ENCODE data around the gene INTS4. TPM values are rescaled to one million over a fixed set of nuclear protein-coding genes. Genes with fewer than 3 reads are reported as not detected.

Gene INTS4
- total and polyA plus RNA-seq, 2 of the 8 experiments (the other 6 are each of a cell fraction or from before 2014, with no cell fraction given) = 27.0 to 31.3 TPM

GRCh38 chr11:77966338-77966737 lies 28.1 kb downstream of the INTS4 start:
- Histone ChIP-seq H3K79me2 (ENCODE audit: control insufficient read depth in 1 of 2, insufficient read depth in 2 of 2, low read length in 2 of 2) (no peaks in the 10 kb centered on the region), H4K20me1 (replicated peaks in 1 of 2; ENCODE audit: control insufficient read depth in 1 of 2, insufficient read depth in 2 of 2, low read length in 2 of 2) (no peaks in the 10 kb centered on the region), H2AK5ac (ENCODE audit: low read depth, low read length) (no peak overlapping the region), H3K4ac (replicated peaks; ENCODE audit: insufficient read length, low read depth, low read length) (no peak overlapping the region), H3K9ac (replicated peaks in 1 of 4; ENCODE audit: extremely low read depth in 1 of 4, low read depth in 3 of 4, low read length in 3 of 4) (no peak overlapping the region), H3K36me3 (ENCODE audit: control insufficient read depth in 2 of 4, insufficient read depth in 4 of 4, low read length in 3 of 4) (no peaks in the 10 kb centered on the region), H2BK20ac (ENCODE audit: low read length) (no peak overlapping the region), H3K4me1 (replicated peaks in 1 of 4; ENCODE audit: control insufficient read depth in 3 of 4, insufficient read depth in 4 of 4, low read length in 3 of 4) (no peaks in the 10 kb centered on the region), H3K79me1 (ENCODE audit: low read depth, low read length) (no peaks in the 10 kb centered on the region), H3K23ac (ENCODE audit: insufficient read length) (no peak overlapping the region), H4K5ac (ENCODE audit: insufficient read length, low read depth, low read length) (no peak overlapping the region), H2BK15ac (ENCODE audit: low read length) (no peak overlapping the region), H3K9me3 (ENCODE audit: insufficient read depth in 2 of 2, low read depth in 1 of 2, low read length in 1 of 2) (no peaks in the 10 kb centered on the region), H4K91ac (replicated peaks; ENCODE audit: insufficient read length, low read length) (no peak overlapping the region), H3K56ac (replicated peaks; ENCODE audit: insufficient read length, low read depth, low read length) (no peak overlapping the region), H3K4me2 (ENCODE audit: insufficient read depth in 1 of 2, low read depth in 2 of 2, low read length in 2 of 2) (no peak overlapping the region), H3K27me3 (replicated peaks in 1 of 4; ENCODE audit: control insufficient read depth in 3 of 4, extremely low read depth in 1 of 4, insufficient read depth in 3 of 4, low read length in 3 of 4) (no peaks in the 10 kb centered on the region), H3K14ac (ENCODE audit: insufficient read length) (no peak overlapping the region), H3K27ac (ENCODE audit: low read depth, low read length) (no peak overlapping the region), H2BK5ac (ENCODE audit: low read depth, low read length) (no peak overlapping the region), H3K23me2 (ENCODE audit: low read depth, low read length) (0 out of 2 replicates have a peak, but pooled peaks cover 1% of the 10 kb centered on the region), H2BK120ac (replicated peaks; ENCODE audit: low read depth, low read length) (no peak overlapping the region), H2AFZ (ENCODE audit: low read length) (no peak overlapping the region), H4K8ac (ENCODE audit: extremely low read depth, insufficient read depth, low read length) (no peak overlapping the region), H2BK12ac (ENCODE audit: low read depth, low read length) (no peak overlapping the region), H3K4me3 (ENCODE audit: extremely low read depth in 1 of 4, insufficient read depth in 2 of 4, low read depth in 3 of 4, low read length in 4 of 4) (no peak overlapping the region), H3K18ac (ENCODE audit: extremely low read depth, low read length) (no peak overlapping the region)
- WGBS, 2 experiments (ENCODE audit: extremely low coverage in 1 of 2, insufficient coverage in 1 of 2, insufficient read length in 1 of 2, insufficient replicate concordance in 2 of 2, low coverage in 1 of 2, low lambda C conversion rate in 2 of 2, missing lambda C conversion rate in 1 of 2) = 83% methylated on average over 2 of the region's 2 CpGs; no CpG with 5 or more reads in 1 of the 2 experiments
- CTCF ChIA-PET (ENCODE audit: partially characterized antibody) = no interaction called here
- POLR2A ChIA-PET (ENCODE audit: partially characterized antibody) = no interaction called here
- FAIRE-seq (no peak), DNase-seq (ENCODE audit: low read depth in 1 of 2, low spot score in 2 of 2) (no peak)
- TF ChIP-seq RBBP5 (IDR thresholded peaks at IDR 0.05; ENCODE audit: borderline replicate concordance, low read depth, low read length) = no peak
- TF ChIP-seq EP300 (IDR thresholded peaks at IDR 0.05; ENCODE audit: borderline replicate concordance in 1 of 2, low read depth in 2 of 2, low read length in 2 of 2) = no peak
- TF ChIP-seq SIX5 (IDR thresholded peaks at IDR 0.05; ENCODE audit: low read depth, low read length) = no peak
- TF ChIP-seq ATF3 (IDR thresholded peaks at IDR 0.05; ENCODE audit: insufficient read depth, low read depth, low read length) = no peak
- TF ChIP-seq TEAD4 (IDR thresholded peaks at IDR 0.05; ENCODE audit: low read depth, low read length) = no peak
- no peak for TF ChIP-seq POU5F1 (IDR thresholded peaks at IDR 0.05; ENCODE audit: low read depth, low read length)
- TF ChIP-seq POLR2AphosphoS5 (IDR thresholded peaks at IDR 0.05; ENCODE audit: low read depth, low read length) = no peak
- TF ChIP-seq HDAC2 (IDR thresholded peaks at IDR 0.05; ENCODE audit: borderline replicate concordance in 1 of 2, low read depth in 2 of 2, low read length in 2 of 2) = no peak
- TF ChIP-seq BACH1 (IDR thresholded peaks at IDR 0.05; ENCODE audit: low read length) = no peak
- TF ChIP-seq ATF2 (IDR thresholded peaks at IDR 0.05; ENCODE audit: low read length) = no peak
- no peak for TF ChIP-seq RXRA (IDR thresholded peaks at IDR 0.05; ENCODE audit: insufficient read depth, low read depth, low read length)
- TF ChIP-seq KDM5A (IDR thresholded peaks at IDR 0.05; ENCODE audit: low read length) = no peak
